Measurements from ENCODE around the gene AMDHD1. TPM values are rescaled to one million over a fixed set of nuclear protein-coding genes. Genes with fewer than 3 reads are reported as not detected.

Gene AMDHD1
- total RNA-seq (1 to 10 TPM in 3 of 5 experiments, under 1 TPM in 2; 0.66 to 2.4 (median 1.4) TPM), polyA plus RNA-seq (under 1 TPM; 0.32 to 0.41 TPM), total RNA-seq (2.4 reads per million, percentile 12 among the genes with 10 or more reads in this experiment)

DNA sequence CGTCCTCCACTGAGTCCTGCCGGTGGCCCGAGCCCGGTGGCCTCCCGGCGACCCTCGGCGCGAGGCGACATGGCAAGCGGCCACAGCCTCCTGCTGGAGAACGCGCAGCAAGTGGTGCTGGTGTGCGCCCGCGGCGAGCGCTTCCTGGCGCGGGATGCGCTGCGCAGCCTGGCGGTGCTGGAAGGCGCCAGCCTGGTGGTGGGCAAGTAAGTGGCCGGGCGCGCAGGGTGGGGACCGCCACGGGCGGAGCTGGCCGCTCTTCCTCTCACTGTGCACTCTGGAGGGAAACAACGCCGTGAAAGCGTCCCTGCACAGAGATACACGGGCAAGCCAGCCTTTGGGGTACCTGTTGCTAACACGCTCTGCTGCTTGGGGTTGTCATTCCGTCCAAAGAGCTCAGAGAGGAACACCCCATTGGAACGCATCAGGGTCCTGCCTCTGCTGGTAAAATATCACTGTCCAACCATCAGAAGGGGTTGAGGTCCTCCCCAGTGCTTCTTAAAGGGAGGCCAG lies at the start of gene AMDHD1:
AMDHD1 (plus strand) TSS at position 2 of the 513 bp plus-strand sequence; CDS start at position 70, 68 bp downstream.
- Histone ChIP-seq H3K4me1 (ENCODE audit: control insufficient read depth in 2 of 2, insufficient read depth in 2 of 2, low read length in 2 of 2) (peaks cover 6% of the 10 kb centered on the region in 2 donors), H3K9me3 (ENCODE audit: control insufficient read depth in 2 of 3, low read length in 3 of 3) (no peaks in the 10 kb centered on the region), H3K27me3 (ENCODE audit: control insufficient read depth in 2 of 2, insufficient read depth in 2 of 2, low read length in 2 of 2) (no peaks in the 10 kb centered on the region), H3K36me3 (ENCODE audit: control insufficient read depth in 2 of 3, insufficient read depth in 3 of 3, low read length in 3 of 3) (peaks cover 0 to 10% (median 0%) of the 10 kb centered on the region in 3 experiments), H3K27ac (ENCODE audit: low read depth, low read length) (peak within 1 kb of the TSS; percentile 86), H3K4me3 (ENCODE audit: low read length) (peak within 1 kb of the TSS; percentile 93)
- Mint-ChIP-seq H3K4me3 (peak within 1 kb of the TSS; percentile 88 to 99 (median 96)), H3K9me3 (no peaks in the 10 kb centered on the region), H3K4me1 (peaks cover 4 to 12% (median 10%) of the 10 kb centered on the region in 7 donors), H3K27ac (peak within 1 kb of the TSS; percentile 85 to 97 (median 89)), H3K27me3 (peaks cover 0 to 22% (median 0%) of the 10 kb centered on the region in 5 donors), H3K36me3 (no peaks in the 10 kb centered on the region)
- intact Hi-C loops (cut with micrococcal nuclease), result loop anchor here (1.0 to 10.0 kb wide), 18 partner anchors 25 to 1481 kb away; partner anchors contain the start of genes CDK17 (in 2 of the 2), LTA4H (in 2 of the 2), NDUFA12 (in 2 of the 2) and NEDD1 (in 2 of the 2)
- DNase-seq, result peak; percentile 48 to 72 (median 64)
- POLR2A ChIA-PET, result interaction anchor here (0.6 to 2.8 kb wide), 9 partner anchors 9 to 663 kb away, joined by 3 to 21 read pairs (median 5); partner anchors contain the start of genes LTA4H and METAP2
- CTCF ChIA-PET, result interaction anchor here (0.5 to 1.6 kb wide), 6 partner anchors 15 to 1407 kb away, joined by 3 to 4 read pairs (median 3); no protein-coding TSS in a partner anchor
- peak; percentile 79 for ATAC-seq

DNA sequence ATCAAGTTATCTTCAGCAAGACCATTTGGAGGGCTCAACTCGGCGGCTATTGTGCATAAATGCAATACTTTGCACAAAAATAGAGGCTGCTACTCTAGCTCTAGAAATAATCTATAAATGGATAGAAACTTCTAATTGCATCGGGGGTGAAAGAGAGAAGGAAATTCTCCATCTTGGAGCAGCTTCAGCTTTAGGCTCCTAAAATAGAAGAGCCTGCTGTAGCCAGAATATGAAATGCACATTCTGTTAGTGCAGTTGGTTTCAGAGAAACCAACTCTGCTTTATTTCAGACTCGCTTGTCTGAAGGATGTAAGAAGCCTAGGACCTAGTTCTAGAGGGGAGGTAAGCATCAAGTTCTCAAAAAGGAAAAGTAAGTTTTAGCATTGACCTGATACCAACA lies 46.3 kb upstream of the AMDHD1 start:
- Mint-ChIP-seq H3K9me3 (peaks cover 0 to 1% (median 0%) of the 10 kb centered on the region in 11 donors), H3K27me3 (peaks cover 9 to 30% (median 14%) of the 10 kb centered on the region in 5 donors), H3K4me1 (no peaks in the 10 kb centered on the region), H3K4me3 (no peak overlapping the region), H3K27ac (no peak overlapping the region), H3K36me3 (no peaks in the 10 kb centered on the region)
- no peak for DNase-seq
- Histone ChIP-seq H3K27ac (ENCODE audit: low read depth, low read length) (no peak overlapping the region), H3K4me1 (ENCODE audit: control insufficient read depth in 2 of 2, insufficient read depth in 2 of 2, low read length in 2 of 2) (no peaks in the 10 kb centered on the region), H3K36me3 (ENCODE audit: control insufficient read depth in 2 of 3, insufficient read depth in 3 of 3, low read length in 3 of 3) (no peaks in the 10 kb centered on the region), H3K9me3 (ENCODE audit: control insufficient read depth in 2 of 3, low read length in 3 of 3) (no peaks in the 10 kb centered on the region), H3K27me3 (ENCODE audit: control insufficient read depth in 2 of 2, insufficient read depth in 2 of 2, low read length in 2 of 2) (peaks cover 0 to 2% of the 10 kb centered on the region in 2 donors), H3K4me3 (ENCODE audit: low read length) (no peak overlapping the region)
- ATAC-seq, result no peak
- intact Hi-C loops (cut with micrococcal nuclease), result no loop called here
- ChIA-PET CTCF (no interaction called here), POLR2A (interaction anchor here (0.6 kb wide), 1 partner anchor 25 kb away, joined by 3 read pairs; no protein-coding TSS in a partner anchor)

- intact Hi-C loops (cut with micrococcal nuclease), result no loop called here
- no peak for ATAC-seq
Measured at GRCh38 chr12:95898081-95898480, 45.0 kb upstream of the AMDHD1 start.

DNA sequence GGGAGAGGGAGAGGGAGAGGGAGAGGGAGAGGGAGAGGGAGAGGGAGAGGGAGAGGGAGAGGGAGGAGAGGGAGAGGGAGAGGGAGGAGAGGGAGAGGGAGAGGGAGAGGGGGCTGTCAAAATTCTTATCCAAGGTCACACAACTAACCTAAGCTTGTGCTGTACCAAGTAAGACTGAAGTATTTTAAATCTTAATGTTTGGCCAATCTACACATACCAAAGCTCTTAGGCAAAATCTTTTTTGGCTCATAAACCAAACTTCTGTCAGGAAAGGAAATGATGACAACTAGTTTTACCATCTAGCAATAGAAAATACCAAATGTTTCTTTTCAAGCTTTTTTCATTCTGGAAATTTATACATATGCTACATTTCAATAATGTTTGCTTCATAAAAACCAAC lies 34.6 kb upstream of the AMDHD1 start:
- Histone ChIP-seq H3K36me3 (ENCODE audit: control insufficient read depth in 2 of 3, insufficient read depth in 3 of 3, low read length in 3 of 3) (no peaks in the 10 kb centered on the region), H3K4me1 (ENCODE audit: control insufficient read depth in 2 of 2, insufficient read depth in 2 of 2, low read length in 2 of 2) (no peaks in the 10 kb centered on the region), H3K27me3 (ENCODE audit: control insufficient read depth in 2 of 2, insufficient read depth in 2 of 2, low read length in 2 of 2) (no peaks in the 10 kb centered on the region), H3K4me3 (ENCODE audit: low read length) (no peak overlapping the region), H3K27ac (ENCODE audit: low read depth, low read length) (no peak overlapping the region), H3K9me3 (ENCODE audit: control insufficient read depth in 2 of 3, low read length in 3 of 3) (no peaks in the 10 kb centered on the region)
- intact Hi-C loops (cut with micrococcal nuclease), result no loop called here
- H3K27ac Mint-ChIP-seq, result no peak overlapping the region
- no peak overlapping the region for H3K4me3 Mint-ChIP-seq
- CTCF ChIA-PET, result no interaction called here
- ATAC-seq (no peak), DNase-seq (no peak)
- H3K4me1 Mint-ChIP-seq, result no peaks in the 10 kb centered on the region
- POLR2A ChIA-PET, result no interaction called here
- H3K9me3 Mint-ChIP-seq, result peaks cover 0 to 3% (median 2%) of the 10 kb centered on the region in 11 donors
- peaks cover 0 to 2% (median 0%) of the 10 kb centered on the region in 5 donors for H3K36me3 Mint-ChIP-seq
- H3K27me3 Mint-ChIP-seq, result peaks cover 7 to 31% (median 24%) of the 10 kb centered on the region in 5 donors

More at GRCh38 chr12:95898081-95898480, 45.0 kb upstream of the AMDHD1 start:
- H3K4me1 ChIP-seq (ENCODE audit: control insufficient read depth in 2 of 2, insufficient read depth in 2 of 2, low read length in 2 of 2), result no peaks in the 10 kb centered on the region
- Mint-ChIP-seq H3K4me3 (no peak overlapping the region), H3K4me1 (no peaks in the 10 kb centered on the region), H3K27ac (no peak overlapping the region), H3K9me3 (peaks cover 0 to 4% (median 1%) of the 10 kb centered on the region in 11 donors), H3K27me3 (peaks cover 10 to 26% (median 16%) of the 10 kb centered on the region in 5 donors), H3K36me3 (no peaks in the 10 kb centered on the region)
- peaks cover 0 to under 1% (median 0%) of the 10 kb centered on the region in 3 experiments for H3K9me3 ChIP-seq (ENCODE audit: control insufficient read depth in 2 of 3, low read length in 3 of 3)
- no peaks in the 10 kb centered on the region for H3K36me3 ChIP-seq (ENCODE audit: control insufficient read depth in 2 of 3, insufficient read depth in 3 of 3, low read length in 3 of 3)
- ChIA-PET POLR2A (no interaction called here), CTCF (no interaction called here)
- H3K4me3 ChIP-seq (ENCODE audit: low read length), result no peak overlapping the region
- DNase-seq, result no peak
- H3K27me3 ChIP-seq (ENCODE audit: control insufficient read depth in 2 of 2, insufficient read depth in 2 of 2, low read length in 2 of 2), result peaks cover 0 to 2% of the 10 kb centered on the region in 2 donors
- no peak overlapping the region for H3K27ac ChIP-seq (ENCODE audit: low read depth, low read length)

- peaks cover 0 to 25% (median 14%) of the 10 kb centered on the region in 5 donors for H3K27me3 Mint-ChIP-seq
- H3K27me3 ChIP-seq (ENCODE audit: control insufficient read depth in 2 of 2, insufficient read depth in 2 of 2, low read length in 2 of 2), result no peaks in the 10 kb centered on the region
- no peak overlapping the region for H3K4me3 ChIP-seq (ENCODE audit: low read length)
- no peak for ATAC-seq
- no peaks in the 10 kb centered on the region for H3K36me3 ChIP-seq (ENCODE audit: control insufficient read depth in 2 of 3, insufficient read depth in 3 of 3, low read length in 3 of 3)
- no peak overlapping the region for H3K27ac ChIP-seq (ENCODE audit: low read depth, low read length)
- intact Hi-C loops (cut with micrococcal nuclease), result no loop called here
- H3K9me3 Mint-ChIP-seq, result no peaks in the 10 kb centered on the region
- ChIA-PET CTCF (no interaction called here), POLR2A (no interaction called here)
- no peaks in the 10 kb centered on the region for H3K4me1 Mint-ChIP-seq
- DNase-seq, result no peak
- no peaks in the 10 kb centered on the region for H3K9me3 ChIP-seq (ENCODE audit: control insufficient read depth in 2 of 3, low read length in 3 of 3)
- H3K27ac Mint-ChIP-seq, result no peak overlapping the region
- no peak overlapping the region for H3K4me3 Mint-ChIP-seq
- no peaks in the 10 kb centered on the region for H3K36me3 Mint-ChIP-seq
- no peaks in the 10 kb centered on the region for H3K4me1 ChIP-seq (ENCODE audit: control insufficient read depth in 2 of 2, insufficient read depth in 2 of 2, low read length in 2 of 2)
Measured at GRCh38 chr12:95909871-95910270, 33.3 kb upstream of the AMDHD1 start.

- H3K36me3 ChIP-seq (ENCODE audit: control insufficient read depth in 2 of 3, insufficient read depth in 3 of 3, low read length in 3 of 3), result no peaks in the 10 kb centered on the region
- peaks cover 0 to 15% (median 5%) of the 10 kb centered on the region in 5 donors for H3K27me3 Mint-ChIP-seq
- intact Hi-C loops (cut with micrococcal nuclease), result loop anchor here (1.0 to 2.0 kb wide), 9 partner anchors 24 to 598 kb away; partner anchors contain the start of genes AMDHD1 (in 1 of the 2), CCDC38 (in 1 of the 2) and SNRPF (in 1 of the 2)
- no peaks in the 10 kb centered on the region for H3K9me3 Mint-ChIP-seq
- DNase-seq (peak in 7 of 9 donors; percentile 28 to 67 (median 59)), ATAC-seq (peak; percentile 97)
- H3K36me3 Mint-ChIP-seq, result no peaks in the 10 kb centered on the region
- no peaks in the 10 kb centered on the region for H3K4me1 ChIP-seq (ENCODE audit: control insufficient read depth in 2 of 2, insufficient read depth in 2 of 2, low read length in 2 of 2)
- H3K4me1 Mint-ChIP-seq, result peaks cover 0 to 2% (median 0%) of the 10 kb centered on the region in 7 donors
- no peaks in the 10 kb centered on the region for H3K9me3 ChIP-seq (ENCODE audit: control insufficient read depth in 2 of 3, low read length in 3 of 3)
- H3K4me3 Mint-ChIP-seq, result no peak overlapping the region
- no peak overlapping the region for H3K27ac ChIP-seq (ENCODE audit: low read depth, low read length)
- ChIA-PET CTCF (interaction anchor here (0.6 to 5.7 kb wide), 8 partner anchors 24 to 596 kb away, joined by 3 to 85 read pairs (median 4); partner anchors contain the start of genes AMDHD1, CCDC38 and HAL), POLR2A (interaction anchor here (0.7 kb wide), 1 partner anchor 238 kb away, joined by 3 read pairs; no protein-coding TSS in a partner anchor)
- H3K27me3 ChIP-seq (ENCODE audit: control insufficient read depth in 2 of 2, insufficient read depth in 2 of 2, low read length in 2 of 2), result no peaks in the 10 kb centered on the region
- H3K27ac Mint-ChIP-seq, result no peak overlapping the region
- no peak overlapping the region for H3K4me3 ChIP-seq (ENCODE audit: low read length)
Measured at GRCh38 chr12:95918194-95918993, 24.7 kb upstream of the AMDHD1 start.
